ENCODE results near the gene SERPINB10.

GRCh38 chr18:63878343-63878742 lies 29.4 kb upstream of the SERPINB10 start:
- TF ChIP-seq CTCF (IDR thresholded peaks at IDR 0.05) (no peak), POLR2A (IDR thresholded peaks at IDR 0.05) (no peak)
